ENCODE data around the gene DNMT1. TPM values are rescaled to one million over a fixed set of nuclear protein-coding genes. Genes with fewer than 3 reads are reported as not detected.

DNMT1 gene
- total RNA-seq, 2 donors from 2014 or later, result 43.2 to 59.2 TPM

- peak; percentile 85 for DNase-seq (ENCODE audit: low spot score)
- intact Hi-C loops (cut with DNase I), result no loop called here
Observed at GRCh38 chr19:10122045-10122444, 72.7 kb downstream of the DNMT1 start.

- intact Hi-C loops (cut with DNase I), result no loop called here
- DNase-seq (ENCODE audit: low spot score), result no peak
Observed at GRCh38 chr19:10120538-10121189, 74.1 kb downstream of the DNMT1 start.

- peak; percentile 72 for DNase-seq (ENCODE audit: low spot score)
- intact Hi-C loops (cut with DNase I), result loop anchor here (10.0 kb wide), 1 partner anchor 126 kb away; no protein-coding TSS in a partner anchor
Observed at GRCh38 chr19:10118960-10119359, 75.8 kb downstream of the DNMT1 start.

- peak; percentile 76 for DNase-seq (ENCODE audit: low spot score)
- intact Hi-C loops (cut with DNase I), result loop anchor here (10.0 kb wide), 1 partner anchor 128 kb away; no protein-coding TSS in a partner anchor
Observed at GRCh38 chr19:10116866-10117616, 77.7 kb downstream of the DNMT1 start.

GRCh38 chr19:10116085-10116865 lies 78.5 kb downstream of the DNMT1 start:
- peak; percentile 78 for DNase-seq (ENCODE audit: low spot score)
- intact Hi-C loops (cut with DNase I), result loop anchor here (10.0 kb wide), 1 partner anchor 129 kb away; no protein-coding TSS in a partner anchor

GRCh38 chr19:10115392-10116084 lies 79.2 kb downstream of the DNMT1 start:
- peak; percentile 85 for DNase-seq (ENCODE audit: low spot score)

GRCh38 chr19:10114651-10115391 lies 79.9 kb downstream of the DNMT1 start:
- intact Hi-C loops (cut with DNase I), result loop anchor here (10.0 kb wide), 1 partner anchor 130 kb away; no protein-coding TSS in a partner anchor

More at GRCh38 chr19:10115392-10116084, 79.2 kb downstream of the DNMT1 start:
- intact Hi-C loops (cut with DNase I), result loop anchor here (10.0 kb wide), 1 partner anchor 129 kb away; no protein-coding TSS in a partner anchor

GRCh38 chr19:10113964-10114650 lies 80.6 kb downstream of the DNMT1 start:
- DNase-seq (ENCODE audit: low spot score), result peak; percentile 84
- intact Hi-C loops (cut with DNase I), result loop anchor here (10.0 kb wide), 1 partner anchor 131 kb away; no protein-coding TSS in a partner anchor

More at GRCh38 chr19:10114651-10115391, 79.9 kb downstream of the DNMT1 start:
- peak; percentile 68 for DNase-seq (ENCODE audit: low spot score)

GRCh38 chr19:10113592-10113963 lies 81.2 kb downstream of the DNMT1 start:
- intact Hi-C loops (cut with DNase I), result loop anchor here (10.0 kb wide), 1 partner anchor 131 kb away; no protein-coding TSS in a partner anchor
- DNase-seq (ENCODE audit: low spot score), result no peak

- DNase-seq (ENCODE audit: low spot score), result peak; percentile 87
- intact Hi-C loops (cut with DNase I), result loop anchor here (10.0 kb wide), 1 partner anchor 132 kb away; no protein-coding TSS in a partner anchor
Observed at GRCh38 chr19:10112895-10113591, 81.7 kb downstream of the DNMT1 start.

GRCh38 chr19:10112037-10112761 lies 82.6 kb downstream of the DNMT1 start:
- intact Hi-C loops (cut with DNase I), result loop anchor here (10.0 kb wide), 1 partner anchor 133 kb away; no protein-coding TSS in a partner anchor
- no peak for DNase-seq (ENCODE audit: low spot score)

- intact Hi-C loops (cut with DNase I), result loop anchor here (10.0 kb wide), 1 partner anchor 133 kb away; no protein-coding TSS in a partner anchor
- no peak for DNase-seq (ENCODE audit: low spot score)
Observed at GRCh38 chr19:10111405-10111811, 83.3 kb downstream of the DNMT1 start, which contains the start of gene P2RY11. TSS of gene P2RY11 (plus strand) at chr19:10111693. CDS start at chr19:10111722, 29 bp downstream.

- no peak for DNase-seq (ENCODE audit: low spot score)
- intact Hi-C loops (cut with DNase I), result loop anchor here (10.0 kb wide), 1 partner anchor 134 kb away; no protein-coding TSS in a partner anchor
Observed at GRCh38 chr19:10110972-10111317, 83.8 kb downstream of the DNMT1 start.

GRCh38 chr19:10110076-10110971 lies 84.4 kb downstream of the DNMT1 start:
- intact Hi-C loops (cut with DNase I), result loop anchor here (10.0 kb wide), 1 partner anchor 134 kb away; no protein-coding TSS in a partner anchor
- no peak for DNase-seq (ENCODE audit: low spot score)

- intact Hi-C loops (cut with DNase I), result no loop called here
- DNase-seq (ENCODE audit: low spot score), result no peak
Observed at GRCh38 chr19:10109528-10109927, 85.2 kb downstream of the DNMT1 start.

All from posterior vena cava (tissue), 2 donors.